Endothelial cell of umbilical vein (primary cell): ENCODE data around the gene SMCO2. TPM values are rescaled to one million over a fixed set of nuclear protein-coding genes. Genes with fewer than 3 reads are reported as not detected.

ENCODE experiments used
- BruUV-seq: library from RNA; stranded (reverse); fragments of 400-500 nt; replicated peaks from 2 replicates; lab custom pipeline; 2021; lab: Mats Ljungman, UMichigan
- CTCF ChIA-PET: fragments of 300-600, 350-600 bp; sonication (Branson Sonifier 250); formaldehyde crosslinking; loops from one replicate; lab custom pipeline; 2021; ENCODE audit warnings: antibody characterized with exemption, inconsistent platforms; lab: Charles Lee
- POLR2A ChIA-PET: fragments of 300-600, 350-600 bp; sonication (Branson Sonifier 250); formaldehyde crosslinking; loops from one replicate; lab custom pipeline; 2021; ENCODE audit warnings: antibody characterized with exemption, inconsistent platforms; lab: Charles Lee
- DNase-seq: peaks from one replicate; pipeline ENCODE4 v3.0.0-alpha.2; 2011; ENCODE audit warnings: low read depth, low spot score
- FAIRE-seq: peaks from 2 replicates; lab custom pipeline; 2011; peaks lifted over from hg19 to GRCh38; lab: Jason Lieb, UNC
- H2AFZ ChIP-seq: 2 replicates; pipeline ENCODE4 v1.6.0; 2012; ENCODE audit warnings: low read depth, low read length, control low read depth, inconsistent platforms
- H3K27ac ChIP-seq: 2 replicates; pipeline ENCODE4 v1.5.1; 2011; ENCODE audit warnings: low read depth, mild to moderate bottlenecking, control low read depth, low read length, moderate library complexity; ENCODE audit not compliant: insufficient read depth
- H3K27me3 ChIP-seq, 2 experiments: 2 replicates each; pipeline versions ENCODE4 v1.6.0 to v1.6.1; 2011; ENCODE audit warnings: low read length in 2 of 2, mixed read lengths in 1 of 2; ENCODE audit not compliant: control insufficient read depth in 2 of 2, insufficient read depth in 2 of 2
- H3K36me3 ChIP-seq, 2 experiments: 2 replicates in 1 of 2; 3 replicates in 1 of 2; pipeline ENCODE4 v1.5.1; 2011; ENCODE audit warnings: low read length in 2 of 2, mild to moderate bottlenecking in 1 of 2, moderate library complexity in 1 of 2; ENCODE audit not compliant: control insufficient read depth in 2 of 2, insufficient read depth in 2 of 2; ENCODE audit errors: extremely low read depth in 1 of 2
- H3K4me1 ChIP-seq: 3 replicates; pipeline ENCODE4 v1.5.1; 2011; ENCODE audit warnings: mild to moderate bottlenecking, low read length; ENCODE audit not compliant: control insufficient read depth, insufficient read depth; ENCODE audit errors: extremely low read depth
- H3K4me2 ChIP-seq: 2 replicates; pipeline ENCODE4 v1.6.1; 2011; ENCODE audit warnings: low read length, control low read depth, mixed read lengths; ENCODE audit not compliant: insufficient read depth
- H3K4me3 ChIP-seq, 3 experiments: fragments of 200-600 bp in 1 of 3; sonication (generic), shearing (Covaris generic) in 1 of 3; replicated peaks in 1 of 3; 2 replicates each; pipeline ENCODE4 v1.5.1; 2011 to 2016; ENCODE audit warnings: control low read depth in 3 of 3, low read length in 3 of 3, mild to moderate bottlenecking in 2 of 3, inconsistent platforms in 1 of 3, low read depth in 1 of 3, moderate library complexity in 1 of 3; ENCODE audit not compliant: insufficient read depth in 1 of 3
- H3K79me2 ChIP-seq: 2 replicates; pipeline ENCODE4 v1.6.0; 2012; ENCODE audit warnings: low read length, inconsistent platforms; ENCODE audit not compliant: control insufficient read depth, insufficient read depth
- H3K9ac ChIP-seq: replicated peaks from 2 replicates; pipeline ENCODE3; 2011; ENCODE audit warnings: low read length, control low read depth; ENCODE audit not compliant: insufficient read depth; ENCODE audit errors: extremely low read depth
- H3K9me1 ChIP-seq: replicated peaks from 3 replicates; pipeline ENCODE4 v1.6.0; 2011; ENCODE audit warnings: mild to moderate bottlenecking, low read length; ENCODE audit not compliant: control insufficient read depth, insufficient read depth; ENCODE audit errors: extremely low read depth
- H3K9me3 ChIP-seq: replicated peaks from 2 replicates; pipeline ENCODE4 v1.5.1; 2012; ENCODE audit warnings: low read length, inconsistent platforms; ENCODE audit not compliant: control insufficient read depth, insufficient read depth
- H4K20me1 ChIP-seq: replicated peaks from 2 replicates; pipeline ENCODE3; 2011; ENCODE audit warnings: mild to moderate bottlenecking, low read length; ENCODE audit not compliant: control insufficient read depth, insufficient read depth; ENCODE audit errors: extremely low read depth
- CTCF ChIP-seq, 2 donors: IDR thresholded peaks; 1 replicate in 1 of 2; 2 replicates in 1 of 2; pipeline ENCODE4 v1.5.1; 2011; ENCODE audit warnings: low read length in 2 of 2, mild to moderate bottlenecking in 2 of 2, moderate library complexity in 2 of 2, control low read depth in 1 of 2, inconsistent platforms in 1 of 2, low read depth in 1 of 2; ENCODE audit not compliant: insufficient read depth in 1 of 2; ENCODE audit errors: extremely low read depth in 1 of 2
- EZH2 ChIP-seq: IDR thresholded peaks from 2 replicates; pipeline ENCODE4 v1.6.1; 2012; ENCODE audit warnings: borderline replicate concordance, low read depth, mild to moderate bottlenecking, moderate library complexity, low read length, inconsistent platforms; ENCODE audit not compliant: severe bottlenecking
- FOS ChIP-seq: IDR thresholded peaks from 2 replicates; pipeline ENCODE4 v1.6.1; 2011; ENCODE audit warnings: mild to moderate bottlenecking, low read length, moderate library complexity, borderline replicate concordance; ENCODE audit not compliant: insufficient read depth
- GATA2 ChIP-seq: IDR thresholded peaks from 2 replicates; pipeline ENCODE4 v1.7.0; 2011; ENCODE audit warnings: low read depth, mild to moderate bottlenecking, moderate library complexity, mixed read lengths, low read length; ENCODE audit not compliant: insufficient read length, insufficient read depth
- JUN ChIP-seq: IDR thresholded peaks from 2 replicates; pipeline ENCODE4 v1.6.1; 2011; ENCODE audit warnings: borderline replicate concordance, low read depth; ENCODE audit not compliant: insufficient read length, insufficient read depth
- MYC ChIP-seq: IDR thresholded peaks from one replicate; pipeline ENCODE4 v1.6.1; 2011; ENCODE audit warnings: mild to moderate bottlenecking, low read depth, low read length
- POLR2AphosphoS5 ChIP-seq: IDR thresholded peaks from 2 replicates; pipeline ENCODE4 v1.6.1; 2012; ENCODE audit warnings: low read depth, mild to moderate bottlenecking, control low read depth, low read length, moderate library complexity; ENCODE audit not compliant: insufficient read depth
- dilution Hi-C: fragments of 300-500 bp; cut with MboI; formaldehyde crosslinking; loops from one replicate; pipeline ENCODE4 v1.15.0; 2019; ENCODE audit warnings: low sequenced_read_pairs; ENCODE audit not compliant: extremely low pct_ligation_motif_present
- intact Hi-C: fragments of 100-400 bp; cut with micrococcal nuclease; formaldehyde crosslinking; loops from one replicate; pipeline ENCODE4 v1.10.0; 2022
- polyA plus RNA-seq, 4 experiments: library from polyadenylated mRNA; depleted of rRNA in 3 of 4; stranded (reverse) in 3 of 4; unstranded in 1 of 4; fragments of >200 nt; gene quantifications; 2 replicates each; pipeline versions ENCODE4 v1.2.1 to v1.2.3, GENCODE V29; 2011 to 2012; ENCODE audit warnings: missing spikeins in 1 of 4
- total RNA-seq: library from RNA; stranded (reverse); gene quantifications from 2 replicates; pipeline ENCODE4 v1.2.3, GENCODE V29; 2021

Gene SMCO2
- total and polyA plus RNA-seq, 2 donors (not counting 3 experiments of a cell fraction or from before 2014, with no cell fraction given) = 0.33 to 0.49 TPM

- H4K20me1 ChIP-seq = no peaks in the 10 kb centered on the region
- intact Hi-C loops (no loop called here), dilution Hi-C loops (no loop called here)
- no peak for FAIRE-seq
- no TSS peak for BruUV-seq
- DNase-seq = no peak
- no peak overlapping the region for H3K9ac ChIP-seq
- H3K4me3 ChIP-seq = no peak overlapping the region
- ChIA-PET POLR2A (no interaction called here), CTCF (interaction anchor here (0.6 to 2.0 kb wide), 7 partner anchors 8 to 217 kb away, joined by 3 to 5 read pairs (median 3); partner anchors contain the start of gene PPFIBP1)
- no peaks in the 10 kb centered on the region for H3K9me3 ChIP-seq
- H3K36me3 ChIP-seq = no peaks in the 10 kb centered on the region
- H3K9me1 ChIP-seq = no peaks in the 10 kb centered on the region
- H3K4me2 ChIP-seq = no peak overlapping the region
- H3K27ac ChIP-seq = no peak overlapping the region
- no peak overlapping the region for H2AFZ ChIP-seq
- H3K79me2 ChIP-seq = no peaks in the 10 kb centered on the region
- peaks cover 4% of the 10 kb centered on the region for H3K4me1 ChIP-seq
- TF ChIP-seq JUN = no peak
- H3K27me3 ChIP-seq = no peaks in the 10 kb centered on the region
These were observed 9.8 kb upstream of the SMCO2 start for GRCh38 chr12:27436768-27437167.

- POLR2A ChIA-PET = no interaction called here
- H3K79me2 ChIP-seq = no peaks in the 10 kb centered on the region
- intact Hi-C loops (no loop called here), dilution Hi-C loops (no loop called here)
- BruUV-seq = no TSS peak
- H3K9me3 ChIP-seq = no peaks in the 10 kb centered on the region
- H2AFZ ChIP-seq = no peak overlapping the region
- no peaks in the 10 kb centered on the region for H4K20me1 ChIP-seq
- TF ChIP-seq FOS (no peak), JUN (no peak), EZH2 (no peak), POLR2AphosphoS5 (no peak), CTCF (IDR thresholded peaks at IDR 0.05; ENCODE audit: extremely low read depth in 1 of 2, insufficient read depth in 1 of 2, low read depth in 1 of 2, low read length in 2 of 2) (no peak), GATA2 (no peak), MYC (no peak)
- no peak overlapping the region for H3K27ac ChIP-seq
- no peak for FAIRE-seq
- DNase-seq = no peak
- no peaks in the 10 kb centered on the region for H3K36me3 ChIP-seq
- H3K4me1 ChIP-seq = peaks cover 4% of the 10 kb centered on the region
- no peak overlapping the region for H3K9ac ChIP-seq
- H3K27me3 ChIP-seq = no peaks in the 10 kb centered on the region
- H3K9me1 ChIP-seq = no peaks in the 10 kb centered on the region
- CTCF ChIA-PET = interaction anchor here (1.6 to 2.0 kb wide), 2 partner anchors 13 to 53 kb away, joined by 3 to 5 read pairs; no protein-coding TSS in a partner anchor
- H3K4me2 ChIP-seq = no peak overlapping the region
- H3K4me3 ChIP-seq = no peak overlapping the region
These were observed 8.7 kb upstream of the SMCO2 start for GRCh38 chr12:27437839-27438238.
